ENCODE measurements around the gene PACSIN1.

Gene PACSIN1

DNA sequence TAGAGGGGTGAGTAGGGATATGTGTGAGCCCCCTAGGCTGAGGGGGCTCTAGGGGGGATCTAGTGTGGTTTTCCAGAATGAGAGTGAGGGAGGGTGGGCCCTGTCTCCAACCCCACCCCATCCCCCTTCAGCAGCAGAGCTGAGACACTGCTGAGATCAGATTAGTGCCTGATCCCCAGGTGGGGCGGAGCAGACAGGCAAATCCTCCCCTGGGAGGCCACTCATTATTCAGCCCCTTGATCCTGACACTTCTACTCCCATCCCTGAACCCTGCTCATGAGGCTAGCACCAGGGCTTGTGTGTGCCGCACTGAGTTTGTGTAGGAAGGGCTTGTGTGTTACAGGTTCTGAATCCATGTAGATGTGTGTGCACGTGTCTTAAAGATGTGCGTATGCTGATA is 47.8 kb downstream of the PACSIN1 start (continued):
- TF ChIP-seq, protein P1, sequence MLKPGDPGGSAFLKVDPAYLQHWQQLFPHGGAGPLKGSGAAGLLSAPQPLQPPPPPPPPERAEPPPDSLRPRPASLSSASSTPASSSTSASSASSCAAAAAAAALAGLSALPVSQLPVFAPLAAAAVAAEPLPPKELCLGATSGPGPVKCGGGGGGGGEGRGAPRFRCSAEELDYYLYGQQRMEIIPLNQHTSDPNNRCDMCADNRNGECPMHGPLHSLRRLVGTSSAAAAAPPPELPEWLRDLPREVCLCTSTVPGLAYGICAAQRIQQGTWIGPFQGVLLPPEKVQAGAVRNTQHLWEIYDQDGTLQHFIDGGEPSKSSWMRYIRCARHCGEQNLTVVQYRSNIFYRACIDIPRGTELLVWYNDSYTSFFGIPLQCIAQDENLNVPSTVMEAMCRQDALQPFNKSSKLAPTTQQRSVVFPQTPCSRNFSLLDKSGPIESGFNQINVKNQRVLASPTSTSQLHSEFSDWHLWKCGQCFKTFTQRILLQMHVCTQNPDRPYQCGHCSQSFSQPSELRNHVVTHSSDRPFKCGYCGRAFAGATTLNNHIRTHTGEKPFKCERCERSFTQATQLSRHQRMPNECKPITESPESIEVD (tag by site-specific recombination; IDR thresholded peaks at IDR 0.05) = no peak
- no peak for TF ChIP-seq ZNF843 (tag by site-specific recombination; IDR thresholded peaks at IDR 0.05)
- TF ChIP-seq, protein P2, sequence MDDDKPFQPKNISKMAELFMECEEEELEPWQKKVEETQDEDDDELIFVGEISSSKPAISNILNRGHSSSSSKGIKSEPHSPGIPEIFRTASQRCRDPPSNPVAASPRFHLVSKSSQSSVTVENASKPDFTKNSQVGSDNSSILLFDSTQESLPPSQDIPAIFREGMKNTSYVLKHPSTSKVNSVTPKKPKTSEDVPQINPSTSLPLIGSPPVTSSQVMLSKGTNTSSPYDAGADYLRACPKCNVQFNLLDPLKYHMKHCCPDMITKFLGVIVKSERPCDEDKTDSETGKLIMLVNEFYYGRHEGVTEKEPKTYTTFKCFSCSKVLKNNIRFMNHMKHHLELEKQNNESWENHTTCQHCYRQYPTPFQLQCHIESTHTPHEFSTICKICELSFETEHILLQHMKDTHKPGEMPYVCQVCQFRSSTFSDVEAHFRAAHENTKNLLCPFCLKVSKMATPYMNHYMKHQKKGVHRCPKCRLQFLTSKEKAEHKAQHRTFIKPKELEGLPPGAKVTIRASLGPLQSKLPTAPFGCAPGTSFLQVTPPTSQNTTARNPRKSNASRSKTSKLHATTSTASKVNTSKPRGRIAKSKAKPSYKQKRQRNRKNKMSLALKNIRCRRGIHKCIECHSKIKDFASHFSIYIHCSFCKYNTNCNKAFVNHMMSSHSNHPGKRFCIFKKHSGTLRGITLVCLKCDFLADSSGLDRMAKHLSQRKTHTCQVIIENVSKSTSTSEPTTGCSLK (tag by site-specific recombination; IDR thresholded peaks at IDR 0.05) = no peak
- TF ChIP-seq, protein P3, sequence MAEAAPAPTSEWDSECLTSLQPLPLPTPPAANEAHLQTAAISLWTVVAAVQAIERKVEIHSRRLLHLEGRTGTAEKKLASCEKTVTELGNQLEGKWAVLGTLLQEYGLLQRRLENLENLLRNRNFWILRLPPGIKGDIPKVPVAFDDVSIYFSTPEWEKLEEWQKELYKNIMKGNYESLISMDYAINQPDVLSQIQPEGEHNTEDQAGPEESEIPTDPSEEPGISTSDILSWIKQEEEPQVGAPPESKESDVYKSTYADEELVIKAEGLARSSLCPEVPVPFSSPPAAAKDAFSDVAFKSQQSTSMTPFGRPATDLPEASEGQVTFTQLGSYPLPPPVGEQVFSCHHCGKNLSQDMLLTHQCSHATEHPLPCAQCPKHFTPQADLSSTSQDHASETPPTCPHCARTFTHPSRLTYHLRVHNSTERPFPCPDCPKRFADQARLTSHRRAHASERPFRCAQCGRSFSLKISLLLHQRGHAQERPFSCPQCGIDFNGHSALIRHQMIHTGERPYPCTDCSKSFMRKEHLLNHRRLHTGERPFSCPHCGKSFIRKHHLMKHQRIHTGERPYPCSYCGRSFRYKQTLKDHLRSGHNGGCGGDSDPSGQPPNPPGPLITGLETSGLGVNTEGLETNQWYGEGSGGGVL (tag by site-specific recombination; IDR thresholded peaks at IDR 0.05) = 0 out of 2 replicates have a peak, but pooled peaks have one; percentile 11

DNA sequence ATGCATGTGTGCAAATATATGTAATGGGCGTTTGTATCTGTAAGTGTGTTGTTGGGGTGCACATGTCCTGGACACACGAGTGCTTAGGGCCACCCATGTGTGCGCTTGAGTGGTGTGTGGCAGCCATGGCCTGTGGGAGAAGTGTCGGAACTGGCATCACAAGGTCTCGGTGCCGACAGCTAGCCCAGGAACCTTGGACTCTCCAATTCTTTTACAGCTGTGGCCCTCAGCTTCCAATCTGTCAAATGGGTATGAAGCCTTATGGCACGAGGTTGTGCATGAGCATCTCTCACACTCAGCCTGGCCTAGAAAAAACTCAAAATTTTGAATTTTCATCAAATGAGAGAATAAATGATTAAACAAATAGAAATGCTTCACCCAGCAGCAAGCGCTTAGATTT is 48.2 kb downstream of the PACSIN1 start:
- Histone ChIP-seq H3K27ac (ENCODE audit: extremely low read depth, low read depth, low read length) (no peak overlapping the region), H3K4me1 (ENCODE audit: control insufficient read depth, insufficient read depth, low read length) (no peaks in the 10 kb centered on the region), H3K9me3 (ENCODE audit: control insufficient read depth, insufficient read depth, low read depth, low read length) (no peaks in the 10 kb centered on the region), H3K4me3 (ENCODE audit: low read depth, low read length) (no peak overlapping the region), H3K36me3 (ENCODE audit: control insufficient read depth in 2 of 2, insufficient read depth in 1 of 2, low read length in 2 of 2) (no peaks in the 10 kb centered on the region)
- ChIA-PET CTCF (interaction anchor here (0.5 kb wide), 2 partner anchors 369 to 662 kb away, joined by 3 to 4 read pairs; no protein-coding TSS in a partner anchor), POLR2A (no interaction called here)
- TF ChIP-seq, protein P4, sequence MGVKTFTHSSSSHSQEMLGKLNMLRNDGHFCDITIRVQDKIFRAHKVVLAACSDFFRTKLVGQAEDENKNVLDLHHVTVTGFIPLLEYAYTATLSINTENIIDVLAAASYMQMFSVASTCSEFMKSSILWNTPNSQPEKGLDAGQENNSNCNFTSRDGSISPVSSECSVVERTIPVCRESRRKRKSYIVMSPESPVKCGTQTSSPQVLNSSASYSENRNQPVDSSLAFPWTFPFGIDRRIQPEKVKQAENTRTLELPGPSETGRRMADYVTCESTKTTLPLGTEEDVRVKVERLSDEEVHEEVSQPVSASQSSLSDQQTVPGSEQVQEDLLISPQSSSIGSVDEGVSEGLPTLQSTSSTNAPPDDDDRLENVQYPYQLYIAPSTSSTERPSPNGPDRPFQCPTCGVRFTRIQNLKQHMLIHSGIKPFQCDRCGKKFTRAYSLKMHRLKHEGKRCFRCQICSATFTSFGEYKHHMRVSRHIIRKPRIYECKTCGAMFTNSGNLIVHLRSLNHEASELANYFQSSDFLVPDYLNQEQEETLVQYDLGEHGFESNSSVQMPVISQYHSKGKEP (tag by site-specific recombination; IDR thresholded peaks at IDR 0.05) = no peak
- TF ChIP-seq ZNF174 (tag by site-specific recombination; IDR thresholded peaks at IDR 0.05) = no peak
- no peak for TF ChIP-seq ZNF701 (tag by site-specific recombination; IDR thresholded peaks at IDR 0.05)
- TF ChIP-seq, protein P5, sequence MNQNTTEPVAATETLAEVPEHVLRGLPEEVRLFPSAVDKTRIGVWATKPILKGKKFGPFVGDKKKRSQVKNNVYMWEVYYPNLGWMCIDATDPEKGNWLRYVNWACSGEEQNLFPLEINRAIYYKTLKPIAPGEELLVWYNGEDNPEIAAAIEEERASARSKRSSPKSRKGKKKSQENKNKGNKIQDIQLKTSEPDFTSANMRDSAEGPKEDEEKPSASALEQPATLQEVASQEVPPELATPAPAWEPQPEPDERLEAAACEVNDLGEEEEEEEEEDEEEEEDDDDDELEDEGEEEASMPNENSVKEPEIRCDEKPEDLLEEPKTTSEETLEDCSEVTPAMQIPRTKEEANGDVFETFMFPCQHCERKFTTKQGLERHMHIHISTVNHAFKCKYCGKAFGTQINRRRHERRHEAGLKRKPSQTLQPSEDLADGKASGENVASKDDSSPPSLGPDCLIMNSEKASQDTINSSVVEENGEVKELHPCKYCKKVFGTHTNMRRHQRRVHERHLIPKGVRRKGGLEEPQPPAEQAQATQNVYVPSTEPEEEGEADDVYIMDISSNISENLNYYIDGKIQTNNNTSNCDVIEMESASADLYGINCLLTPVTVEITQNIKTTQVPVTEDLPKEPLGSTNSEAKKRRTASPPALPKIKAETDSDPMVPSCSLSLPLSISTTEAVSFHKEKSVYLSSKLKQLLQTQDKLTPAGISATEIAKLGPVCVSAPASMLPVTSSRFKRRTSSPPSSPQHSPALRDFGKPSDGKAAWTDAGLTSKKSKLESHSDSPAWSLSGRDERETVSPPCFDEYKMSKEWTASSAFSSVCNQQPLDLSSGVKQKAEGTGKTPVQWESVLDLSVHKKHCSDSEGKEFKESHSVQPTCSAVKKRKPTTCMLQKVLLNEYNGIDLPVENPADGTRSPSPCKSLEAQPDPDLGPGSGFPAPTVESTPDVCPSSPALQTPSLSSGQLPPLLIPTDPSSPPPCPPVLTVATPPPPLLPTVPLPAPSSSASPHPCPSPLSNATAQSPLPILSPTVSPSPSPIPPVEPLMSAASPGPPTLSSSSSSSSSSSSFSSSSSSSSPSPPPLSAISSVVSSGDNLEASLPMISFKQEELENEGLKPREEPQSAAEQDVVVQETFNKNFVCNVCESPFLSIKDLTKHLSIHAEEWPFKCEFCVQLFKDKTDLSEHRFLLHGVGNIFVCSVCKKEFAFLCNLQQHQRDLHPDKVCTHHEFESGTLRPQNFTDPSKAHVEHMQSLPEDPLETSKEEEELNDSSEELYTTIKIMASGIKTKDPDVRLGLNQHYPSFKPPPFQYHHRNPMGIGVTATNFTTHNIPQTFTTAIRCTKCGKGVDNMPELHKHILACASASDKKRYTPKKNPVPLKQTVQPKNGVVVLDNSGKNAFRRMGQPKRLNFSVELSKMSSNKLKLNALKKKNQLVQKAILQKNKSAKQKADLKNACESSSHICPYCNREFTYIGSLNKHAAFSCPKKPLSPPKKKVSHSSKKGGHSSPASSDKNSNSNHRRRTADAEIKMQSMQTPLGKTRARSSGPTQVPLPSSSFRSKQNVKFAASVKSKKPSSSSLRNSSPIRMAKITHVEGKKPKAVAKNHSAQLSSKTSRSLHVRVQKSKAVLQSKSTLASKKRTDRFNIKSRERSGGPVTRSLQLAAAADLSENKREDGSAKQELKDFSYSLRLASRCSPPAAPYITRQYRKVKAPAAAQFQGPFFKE (tag by site-specific recombination; IDR thresholded peaks at IDR 0.05; ENCODE audit: borderline replicate concordance) = no peak
- TF ChIP-seq, protein P6, sequence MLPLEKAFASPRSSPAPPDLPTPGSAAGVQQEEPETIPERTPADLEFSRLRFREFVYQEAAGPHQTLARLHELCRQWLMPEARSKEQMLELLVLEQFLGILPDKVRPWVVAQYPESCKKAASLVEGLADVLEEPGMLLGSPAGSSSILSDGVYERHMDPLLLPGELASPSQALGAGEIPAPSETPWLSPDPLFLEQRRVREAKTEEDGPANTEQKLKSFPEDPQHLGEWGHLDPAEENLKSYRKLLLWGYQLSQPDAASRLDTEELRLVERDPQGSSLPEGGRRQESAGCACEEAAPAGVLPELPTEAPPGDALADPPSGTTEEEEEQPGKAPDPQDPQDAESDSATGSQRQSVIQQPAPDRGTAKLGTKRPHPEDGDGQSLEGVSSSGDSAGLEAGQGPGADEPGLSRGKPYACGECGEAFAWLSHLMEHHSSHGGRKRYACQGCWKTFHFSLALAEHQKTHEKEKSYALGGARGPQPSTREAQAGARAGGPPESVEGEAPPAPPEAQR (tag by site-specific recombination; IDR thresholded peaks at IDR 0.05) = no peak
- no peak for TF ChIP-seq ZNF214 (tag by site-specific recombination; IDR thresholded peaks at IDR 0.05; ENCODE audit: borderline replicate concordance)
- TF ChIP-seq ZNF16 (tag by site-specific recombination; IDR thresholded peaks at IDR 0.05; ENCODE audit: low read depth) = no peak
- no peak for TF ChIP-seq ZSCAN23 (tag by site-specific recombination; IDR thresholded peaks at IDR 0.05)
- TF ChIP-seq ZSCAN30 (tag by site-specific recombination; IDR thresholded peaks at IDR 0.05) = no peak
- no peak for TF ChIP-seq ZNF544 (tag by site-specific recombination; IDR thresholded peaks at IDR 0.05)
- TF ChIP-seq ZNF623 (tag by site-specific recombination; IDR thresholded peaks at IDR 0.05) = no peak
- TF ChIP-seq ZNF670 (tag by site-specific recombination; IDR thresholded peaks at IDR 0.05; ENCODE audit: low read depth) = no peak
- TF ChIP-seq, protein P3 (tag by site-specific recombination; IDR thresholded peaks at IDR 0.05) = no peak

Data from HEK293 (cell line).